ENCODE data around the gene ZNF710. TPM values are rescaled to one million over a fixed set of nuclear protein-coding genes. Genes with fewer than 3 reads are reported as not detected.
"Not testable (repeated sequence)": the region's sequence is repeated elsewhere in the genome, so short reads cannot be mapped to it uniquely, and the experiment has no call there.

ZNF710 gene
- total and polyA plus RNA-seq, 2 donors (not counting 3 experiments of a cell fraction or from before 2014, with no cell fraction given), result 8.9 to 32.4 TPM

- H2AFZ ChIP-seq (ENCODE audit: low read depth, low read length); BruUV-seq (replicated peaks); H3K36me3 ChIP-seq (ENCODE audit: control insufficient read depth in 2 of 2, extremely low read depth in 1 of 2, insufficient read depth in 2 of 2, low read length in 2 of 2); H3K27me3 ChIP-seq (ENCODE audit: control insufficient read depth in 2 of 2, insufficient read depth in 2 of 2, low read length in 2 of 2); H4K20me1 ChIP-seq (replicated peaks; ENCODE audit: control insufficient read depth, extremely low read depth, insufficient read depth, low read length); H3K4me2 ChIP-seq (ENCODE audit: insufficient read depth, low read length); intact Hi-C loops (cut with micrococcal nuclease); H3K9me1 ChIP-seq (replicated peaks; ENCODE audit: control insufficient read depth, extremely low read depth, insufficient read depth, low read length); DNase-seq (ENCODE audit: low read depth, low spot score); H3K4me1 ChIP-seq (ENCODE audit: control insufficient read depth, extremely low read depth, insufficient read depth, low read length); POLR2A ChIA-PET; H3K9ac ChIP-seq (replicated peaks; ENCODE audit: extremely low read depth, insufficient read depth, low read length); H3K4me3 ChIP-seq (replicated peaks in 1 of 3; ENCODE audit: insufficient read depth in 1 of 3, low read depth in 1 of 3, low read length in 3 of 3); H3K27ac ChIP-seq (ENCODE audit: insufficient read depth, low read depth, low read length); H3K9me3 ChIP-seq (replicated peaks; ENCODE audit: control insufficient read depth, insufficient read depth, low read length); H3K79me2 ChIP-seq (ENCODE audit: control insufficient read depth, insufficient read depth, low read length); FAIRE-seq; dilution Hi-C loops (cut with MboI; ENCODE audit: extremely low pct_ligation_motif_present, low sequenced_read_pairs): not testable (repeated sequence)
- CTCF ChIA-PET, result interaction anchor here (1.0 to 1.1 kb wide), 2 partner anchors 14 to 65 kb away, joined by 3 to 4 read pairs; no protein-coding TSS in a partner anchor
These were observed 106.9 kb downstream of the ZNF710 start for GRCh38 chr15:90108038-90108437.

GRCh38 chr15:90109163-90109751, 108.1 kb downstream of the ZNF710 start:
- H3K4me1 ChIP-seq (ENCODE audit: control insufficient read depth, extremely low read depth, insufficient read depth, low read length); H3K79me2 ChIP-seq (ENCODE audit: control insufficient read depth, insufficient read depth, low read length); H3K4me2 ChIP-seq (ENCODE audit: insufficient read depth, low read length); H3K36me3 ChIP-seq (ENCODE audit: control insufficient read depth in 2 of 2, extremely low read depth in 1 of 2, insufficient read depth in 2 of 2, low read length in 2 of 2); FAIRE-seq; H4K20me1 ChIP-seq (replicated peaks; ENCODE audit: control insufficient read depth, extremely low read depth, insufficient read depth, low read length); H2AFZ ChIP-seq (ENCODE audit: low read depth, low read length); BruUV-seq (replicated peaks); H3K9me3 ChIP-seq (replicated peaks; ENCODE audit: control insufficient read depth, insufficient read depth, low read length); DNase-seq (ENCODE audit: low read depth, low spot score); H3K9me1 ChIP-seq (replicated peaks; ENCODE audit: control insufficient read depth, extremely low read depth, insufficient read depth, low read length); H3K27ac ChIP-seq (ENCODE audit: insufficient read depth, low read depth, low read length); POLR2A ChIA-PET; dilution Hi-C loops (cut with MboI; ENCODE audit: extremely low pct_ligation_motif_present, low sequenced_read_pairs); intact Hi-C loops (cut with micrococcal nuclease); H3K9ac ChIP-seq (replicated peaks; ENCODE audit: extremely low read depth, insufficient read depth, low read length); H3K4me3 ChIP-seq (replicated peaks in 1 of 3; ENCODE audit: insufficient read depth in 1 of 3, low read depth in 1 of 3, low read length in 3 of 3); H3K27me3 ChIP-seq (ENCODE audit: control insufficient read depth in 2 of 2, insufficient read depth in 2 of 2, low read length in 2 of 2): not testable (repeated sequence)
- CTCF ChIA-PET, result interaction anchor here (0.7 kb wide), 1 partner anchor 105 kb away, joined by 3 read pairs; no protein-coding TSS in a partner anchor
